ENCODE measurements around the gene LSR. TPM values are rescaled to one million over a fixed set of nuclear protein-coding genes. Genes with fewer than 3 reads are reported as not detected.

LSR gene
- total RNA-seq, 1 donor from 2014 or later: 79.1 TPM

- DNase-seq (no peak), ATAC-seq (no peak)
- intact Hi-C loops (cut with DNase I): no loop called here
- H3K27ac ChIP-seq: no peak overlapping the region
- no peak overlapping the region for H3K4me3 ChIP-seq
- H3K9me3 ChIP-seq: no peaks in the 10 kb centered on the region
- H3K4me1 ChIP-seq: peaks cover 1% of the 10 kb centered on the region
- H3K27me3 ChIP-seq: no peaks in the 10 kb centered on the region
- no peaks in the 10 kb centered on the region for H3K36me3 ChIP-seq
- no peak for TF ChIP-seq CTCF (IDR thresholded peaks at IDR 0.05)
These were observed 64.8 kb downstream of the LSR start for GRCh38 chr19:35313587-35313986.

GRCh38 chr19:35314031-35314430 is 65.2 kb downstream of the LSR start:
- Histone ChIP-seq H3K9me3 (no peaks in the 10 kb centered on the region), H3K27me3 (no peaks in the 10 kb centered on the region), H3K27ac (no peak overlapping the region), H3K4me3 (no peak overlapping the region), H3K36me3 (no peaks in the 10 kb centered on the region), H3K4me1 (peaks cover 6% of the 10 kb centered on the region)
- no peak for ATAC-seq
- TF ChIP-seq CTCF (IDR thresholded peaks at IDR 0.05): no peak
- DNase-seq: no peak
- intact Hi-C loops (cut with DNase I): no loop called here

- intact Hi-C loops (cut with DNase I): no loop called here
- no peak for TF ChIP-seq CTCF (IDR thresholded peaks at IDR 0.05)
- Histone ChIP-seq H3K27me3 (no peaks in the 10 kb centered on the region), H3K36me3 (no peaks in the 10 kb centered on the region), H3K4me1 (peaks cover 13% of the 10 kb centered on the region), H3K9me3 (no peaks in the 10 kb centered on the region), H3K27ac (no peak overlapping the region), H3K4me3 (no peak overlapping the region)
- DNase-seq (no peak), ATAC-seq (no peak)
These were observed 66.2 kb downstream of the LSR start for GRCh38 chr19:35314858-35315470.

- ATAC-seq (no peak), DNase-seq (no peak)
- Histone ChIP-seq H3K36me3 (no peaks in the 10 kb centered on the region), H3K9me3 (no peaks in the 10 kb centered on the region), H3K4me3 (no peak overlapping the region), H3K27me3 (no peaks in the 10 kb centered on the region), H3K4me1 (peaks cover 13% of the 10 kb centered on the region), H3K27ac (no peak overlapping the region)
- no peak for TF ChIP-seq CTCF (IDR thresholded peaks at IDR 0.05)
- intact Hi-C loops (cut with DNase I): no loop called here
These were observed 67.1 kb downstream of the LSR start for GRCh38 chr19:35315883-35316282.

GRCh38 chr19:35316560-35316959 is 67.8 kb downstream of the LSR start:
- Histone ChIP-seq H3K27ac (no peak overlapping the region), H3K27me3 (no peaks in the 10 kb centered on the region), H3K4me3 (no peak overlapping the region), H3K4me1 (peaks cover 13% of the 10 kb centered on the region), H3K36me3 (no peaks in the 10 kb centered on the region), H3K9me3 (no peaks in the 10 kb centered on the region)
- intact Hi-C loops (cut with DNase I): no loop called here
- DNase-seq (no peak), ATAC-seq (no peak)
- no peak for TF ChIP-seq CTCF (IDR thresholded peaks at IDR 0.05)

Other genes with a start within 250 kb of the LSR start
- gene GRAMD1A, start 248.7 kb upstream of the LSR start, total RNA-seq: 107 TPM
- 8.7 TPM for gene SCN1B, start 218.5 kb upstream of the LSR start, total RNA-seq
- 36.4 TPM for gene HPN, start 207.3 kb upstream of the LSR start, total RNA-seq
- gene FXYD3, start 133.2 kb upstream of the LSR start, total RNA-seq: 145 TPM
- 6.7 TPM for gene LGI4, start 113.9 kb upstream of the LSR start, total RNA-seq
- 67.6 TPM for gene FXYD1, start 110.2 kb upstream of the LSR start, total RNA-seq
- gene FXYD7, start 105.7 kb upstream of the LSR start, total RNA-seq: 0.61 TPM
- 124 TPM for gene FXYD5, start 94.3 kb upstream of the LSR start, total RNA-seq
- not detected for gene FAM187B, start 20.3 kb upstream of the LSR start, total RNA-seq
- 152 TPM for gene USF2, start 20.0 kb downstream of the LSR start, total RNA-seq
- gene HAMP, start 33.5 kb downstream of the LSR start, total RNA-seq: 1.5 TPM
- gene MAG, start 43.2 kb downstream of the LSR start, total RNA-seq: not detected
- gene CD22, start 80.2 kb downstream of the LSR start, total RNA-seq: 15.8 TPM
- gene FFAR1, start 98.9 kb downstream of the LSR start, total RNA-seq: not detected
- not detected for gene FFAR3, start 109.5 kb downstream of the LSR start, total RNA-seq
- not detected for gene GPR42, start 122.1 kb downstream of the LSR start, total RNA-seq
- gene FFAR2, start 199.3 kb downstream of the LSR start, total RNA-seq: 2.6 TPM
- not detected for gene KRTDAP, start 241.5 kb downstream of the LSR start, total RNA-seq